ENCODE measurements around the gene ATG5. TPM values are rescaled to one million over a fixed set of nuclear protein-coding genes. Genes with fewer than 3 reads are reported as not detected.
"Not testable (repeated sequence)": the region's sequence is repeated elsewhere in the genome, so short reads cannot be mapped to it uniquely, and the experiment has no call there.

Gene ATG5
- total RNA-seq, 1 experiment from 2014 or later = 53.7 TPM

GRCh38 chr6:106309766-106310373, 15.7 kb downstream of the ATG5 start:
- peak; percentile 51 for DNase-seq (ENCODE audit: low spot score)

GRCh38 chr6:106308985-106309384, 16.6 kb downstream of the ATG5 start:
- DNase-seq (ENCODE audit: low spot score) = peak; percentile 21

GRCh38 chr6:106305740-106306139, 19.8 kb downstream of the ATG5 start:
- DNase-seq (ENCODE audit: low spot score) = no peak

GRCh38 chr6:106300944-106301343, 24.6 kb downstream of the ATG5 start:
- peak; percentile 25 for DNase-seq (ENCODE audit: low spot score)

- no peak for DNase-seq (ENCODE audit: low spot score)
Observed at GRCh38 chr6:106300020-106300780, 25.4 kb downstream of the ATG5 start.

- no peak for DNase-seq (ENCODE audit: low spot score)
Observed at GRCh38 chr6:106293116-106293515, 32.4 kb downstream of the ATG5 start.

GRCh38 chr6:106290954-106291353, 34.6 kb downstream of the ATG5 start:
- DNase-seq (ENCODE audit: low spot score) = no peak

GRCh38 chr6:106290032-106290431, 35.5 kb downstream of the ATG5 start:
- DNase-seq (ENCODE audit: low spot score) = no peak

- no peak for DNase-seq (ENCODE audit: low spot score)
Observed at GRCh38 chr6:106287215-106287614, 38.3 kb downstream of the ATG5 start.

GRCh38 chr6:106286746-106287145, 38.8 kb downstream of the ATG5 start:
- no peak for DNase-seq (ENCODE audit: low spot score)

- DNase-seq (ENCODE audit: low spot score) = no peak
Observed at GRCh38 chr6:106283481-106283880, 42.1 kb downstream of the ATG5 start.

- DNase-seq (ENCODE audit: low spot score) = no peak
Observed at GRCh38 chr6:106281661-106282060, 43.9 kb downstream of the ATG5 start.

GRCh38 chr6:106281088-106281487, 44.5 kb downstream of the ATG5 start:
- no peak for DNase-seq (ENCODE audit: low spot score)

- DNase-seq (ENCODE audit: low spot score) = no peak
Observed at GRCh38 chr6:106279179-106279578, 46.4 kb downstream of the ATG5 start.

- peak; percentile 31 for DNase-seq (ENCODE audit: low spot score)
Observed at GRCh38 chr6:106275692-106276091, 49.9 kb downstream of the ATG5 start.

- DNase-seq (ENCODE audit: low spot score) = no peak
Observed at GRCh38 chr6:106273087-106273486, 52.5 kb downstream of the ATG5 start.

- DNase-seq (ENCODE audit: low spot score) = no peak
Observed at GRCh38 chr6:106272287-106272686, 53.3 kb downstream of the ATG5 start.

GRCh38 chr6:106270414-106270813, 55.1 kb downstream of the ATG5 start:
- DNase-seq (ENCODE audit: low spot score) = no peak

GRCh38 chr6:106269268-106269919, 56.2 kb downstream of the ATG5 start:
- DNase-seq (ENCODE audit: low spot score) = not testable (repeated sequence)

- DNase-seq (ENCODE audit: low spot score) = not testable (repeated sequence)
Observed at GRCh38 chr6:106268500-106268899, 57.1 kb downstream of the ATG5 start.

- DNase-seq (ENCODE audit: low spot score) = not testable (repeated sequence)
Observed at GRCh38 chr6:106264433-106264832, 61.1 kb downstream of the ATG5 start.

GRCh38 chr6:106259748-106260147, 65.8 kb downstream of the ATG5 start:
- DNase-seq (ENCODE audit: low spot score) = not testable (repeated sequence)

- no peak for DNase-seq (ENCODE audit: low spot score)
Observed at GRCh38 chr6:106258726-106259125, 66.8 kb downstream of the ATG5 start.
